ENCODE measurements around the gene MAX. TPM values are rescaled to one million over a fixed set of nuclear protein-coding genes. Genes with fewer than 3 reads are reported as not detected.

MAX gene
- total and polyA plus RNA-seq, 2 of the 4 experiments (the other 2 are of a cell fraction): 45.2 to 51.8 TPM

GRCh38 chr14:65054471-65055085 lies 47.7 kb downstream of the MAX start:
- Histone ChIP-seq H2BK120ac (ENCODE audit: low read depth, low read length) (no peak overlapping the region), H2BK15ac (ENCODE audit: low read depth, low read length) (no peak overlapping the region), H3K56ac (ENCODE audit: extremely low read depth, insufficient read depth, low read length) (no peak overlapping the region), H3K27me3 (ENCODE audit: control insufficient read depth, insufficient read depth, low read length) (no peaks in the 10 kb centered on the region), H2BK5ac (ENCODE audit: low read depth, low read length, poor library complexity, severe bottlenecking) (no peak overlapping the region), H4K91ac (ENCODE audit: insufficient read depth, low read depth, low read length) (no peak overlapping the region), H3K4ac (ENCODE audit: low read depth, low read length) (no peak overlapping the region), H4K20me1 (ENCODE audit: insufficient read depth, low read length) (no peaks in the 10 kb centered on the region; the same call in 1 of the 2 replicates), H3K4me3 (ENCODE audit: insufficient read depth, low read depth, low read length) (no peak overlapping the region), H3K79me1 (ENCODE audit: low read depth in 1 of 2, low read length in 2 of 2) (no peaks in the 10 kb centered on the region), H3K23ac (ENCODE audit: low read depth, low read length) (no peak overlapping the region), H3K9me1 (ENCODE audit: insufficient read depth, low read length) (peaks cover 2% of the 10 kb centered on the region; the same call in 1 of the 2 replicates), H4K5ac (ENCODE audit: low read depth, low read length) (no peak overlapping the region), H2BK20ac (ENCODE audit: low read depth, low read length) (no peak overlapping the region), H3K4me2 (ENCODE audit: low read depth, low read length) (no peak overlapping the region), H3K9ac (ENCODE audit: low read depth, low read length) (no peak overlapping the region), H3K27ac (ENCODE audit: insufficient read depth, low read length) (no peak overlapping the region), H3K4me1 (ENCODE audit: control insufficient read depth, insufficient read depth, low read length) (no peaks in the 10 kb centered on the region), H3K18ac (ENCODE audit: low read depth, low read length) (no peak overlapping the region), H2AK5ac (ENCODE audit: low read depth, low read length) (no peak overlapping the region), H2AK9ac (replicated peaks; ENCODE audit: low read depth, low read length, poor library complexity) (no peak overlapping the region), H3K9me3 (ENCODE audit: control insufficient read depth, insufficient read depth, low read length) (no peaks in the 10 kb centered on the region), H4K8ac (ENCODE audit: low read depth in 2 of 2, low read length in 2 of 2) (no peak overlapping the region), H3K14ac (replicated peaks; ENCODE audit: low read depth, low read length) (no peak overlapping the region), H3K36me3 (ENCODE audit: control insufficient read depth, insufficient read depth, low read length) (peaks cover 21% of the 10 kb centered on the region), H2AFZ (replicated peaks; ENCODE audit: low read length, poor library complexity) (no peak overlapping the region)
- CTCF ChIA-PET: no interaction called here
- POLR2A ChIA-PET (ENCODE audit: unreplicated experiment): no interaction called here
- WGBS, 2 experiments (ENCODE audit: extremely low coverage in 2 of 2, insufficient read length in 1 of 2): 87% methylated on average over 11 of the region's 23 CpGs; no CpG with 5 or more reads in 1 of the 2 experiments
- in situ Hi-C loops (cut with MboI; ENCODE audit: low sequenced_read_pairs) (no loop called here), dilution Hi-C loops (cut with HindIII; ENCODE audit: low sequenced_read_pairs, unreplicated experiment) (no loop called here), intact Hi-C loops (cut with micrococcal nuclease) (no loop called here)
- ATAC-seq (ENCODE audit: low read depth): no peak
- no TSS peak for BruUV-seq (replicated peaks)
- DNase-seq: no peak
- TF ChIP-seq MAFK (IDR thresholded peaks at IDR 0.05; ENCODE audit: low read depth, low read length): no peak
- no peak for TF ChIP-seq CHD1 (IDR thresholded peaks at IDR 0.05; ENCODE audit: low read depth, low read length)
- no peak for TF ChIP-seq CEBPB (IDR thresholded peaks at IDR 0.05; ENCODE audit: low read depth, low read length)
- TF ChIP-seq RCOR1 (IDR thresholded peaks at IDR 0.05; ENCODE audit: insufficient replicate concordance, low read length): no peak
- no peak for TF ChIP-seq MAZ (IDR thresholded peaks at IDR 0.05; ENCODE audit: borderline replicate concordance, low read depth, low read length)
- TF ChIP-seq RFX5 (IDR thresholded peaks at IDR 0.05; ENCODE audit: low read depth, low read length): no peak
- no peak for TF ChIP-seq ELK1 (IDR thresholded peaks at IDR 0.05; ENCODE audit: borderline replicate concordance, low read depth, low read length)
- TF ChIP-seq POLR2A (IDR thresholded peaks at IDR 0.05; ENCODE audit: low read depth, low read length): no peak
- no peak for TF ChIP-seq SMC3 (IDR thresholded peaks at IDR 0.05; ENCODE audit: low read depth, low read length)
- no peak for TF ChIP-seq RAD21 (IDR thresholded peaks at IDR 0.05; ENCODE audit: low read length)
- no peak for TF ChIP-seq FOS (IDR thresholded peaks at IDR 0.05; ENCODE audit: low read depth, low read length)
- no peak for TF ChIP-seq NFE2L2 (IDR thresholded peaks at IDR 0.05; ENCODE audit: low read depth, low read length)

Data from IMR-90 (cell line).